Lower leg skin (tissue), 4 donors: Measurements from ENCODE around the gene CCDC8. TPM values are rescaled to one million over a fixed set of nuclear protein-coding genes. Genes with fewer than 3 reads are reported as not detected.

Experiments used
- DNase-seq, 2 donors: peaks; one replicate each; pipeline ENCODE4 v3.0.0-alpha.2; 2019; ENCODE audit warnings: low spot score in 2 of 2
- H3K4me3 ChIP-seq: fragments of 200-600 bp; sonication (generic); 2 replicates; pipeline ENCODE4 v1.5.1; 2017; ENCODE audit warnings: mild to moderate bottlenecking, low read depth; ENCODE audit not compliant: poor library complexity, severe bottlenecking
- POLR2A ChIP-seq, 2 donors: fragments of 450-650 bp; IDR thresholded peaks; one replicate each; pipeline ENCODE4 v1.6.1; 2016 to 2017; ENCODE audit warnings: antibody characterized with exemption in 2 of 2, mild to moderate bottlenecking in 1 of 2, moderate library complexity in 1 of 2
- WGBS, 2 donors: methylation state at CpG; one replicate each; pipeline ENCODE4 v1.1.5; 2018; 5-methylcytosine and 5-hydroxymethylcytosine counted together
- intact Hi-C: fragments of 100-400 bp; cut with DNase I; formaldehyde crosslinking; loops from one replicate; pipeline ENCODE4 v1.15.0; 2023; ENCODE audit warnings: low total_unique reads
- total RNA-seq, 4 donors: library from RNA; depleted of rRNA; stranded (reverse); fragments of >200 nt; gene quantifications; one replicate each; pipeline ENCODE4 v1.1.0, GENCODE V29; 2016
- TF ChIP-seq, protein P1 (sequence below), 3 donors: fragments of 450-650 bp; IDR thresholded peaks; one replicate each; pipeline ENCODE4 v1.5.1; 2016; ENCODE audit warnings: antibody characterized with exemption in 3 of 3, mild to moderate bottlenecking in 3 of 3, moderate library complexity in 2 of 3

CCDC8 gene
- total RNA-seq, 4 donors from 2014 or later, result 1.1 to 11.5 (median 4.2) TPM

DNA sequence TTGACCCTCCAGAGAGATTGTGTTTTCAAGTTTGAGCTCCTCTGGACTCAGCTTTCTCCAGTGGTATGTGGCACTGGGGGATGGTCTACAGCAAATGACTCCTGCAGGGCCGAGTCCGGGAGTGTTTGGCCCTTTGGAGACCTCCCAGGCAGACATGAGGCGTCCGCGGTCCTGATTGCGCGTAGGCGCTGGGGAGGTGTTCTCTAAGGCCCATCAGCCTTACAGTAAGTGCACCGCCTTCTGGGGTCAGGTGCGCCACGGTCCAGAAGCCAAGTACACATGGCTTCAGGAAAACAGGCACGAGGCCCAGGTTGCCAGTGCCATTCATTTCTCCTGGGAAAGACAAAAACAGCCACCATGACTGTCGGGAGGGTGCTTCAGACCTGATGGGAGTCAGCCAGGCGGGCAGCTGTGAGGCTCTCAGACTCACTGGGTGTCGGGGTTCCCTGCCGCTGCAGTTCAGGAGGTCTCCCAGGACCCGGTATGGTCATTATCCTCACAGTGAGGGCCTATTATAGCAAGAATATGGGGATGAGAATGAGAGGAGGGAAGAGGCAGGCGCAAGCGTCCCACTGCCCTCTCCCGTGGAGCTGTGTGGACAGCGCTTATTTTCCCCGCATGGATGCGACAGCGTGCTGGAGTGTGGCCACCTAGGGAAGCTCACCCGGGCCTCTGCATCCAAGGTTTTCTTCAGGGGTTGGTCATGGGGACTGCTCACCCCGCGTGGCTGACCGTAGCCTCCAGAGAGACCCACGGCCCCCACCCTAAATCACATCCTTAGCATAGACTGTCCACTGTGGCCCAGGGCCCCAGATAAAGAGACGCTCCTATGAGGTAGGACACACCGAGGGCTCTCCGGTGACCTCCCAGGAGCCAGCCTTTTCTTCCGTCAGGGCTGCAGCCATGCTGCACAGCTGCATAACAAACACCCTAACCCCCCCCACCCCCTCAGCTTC, 21.8 kb downstream of the CCDC8 start:
- intact Hi-C loops, result loop anchor here (1.0 kb wide), 1 partner anchor 50 kb away; no protein-coding TSS in a partner anchor
- no peak for DNase-seq
- TF ChIP-seq, protein P1, sequence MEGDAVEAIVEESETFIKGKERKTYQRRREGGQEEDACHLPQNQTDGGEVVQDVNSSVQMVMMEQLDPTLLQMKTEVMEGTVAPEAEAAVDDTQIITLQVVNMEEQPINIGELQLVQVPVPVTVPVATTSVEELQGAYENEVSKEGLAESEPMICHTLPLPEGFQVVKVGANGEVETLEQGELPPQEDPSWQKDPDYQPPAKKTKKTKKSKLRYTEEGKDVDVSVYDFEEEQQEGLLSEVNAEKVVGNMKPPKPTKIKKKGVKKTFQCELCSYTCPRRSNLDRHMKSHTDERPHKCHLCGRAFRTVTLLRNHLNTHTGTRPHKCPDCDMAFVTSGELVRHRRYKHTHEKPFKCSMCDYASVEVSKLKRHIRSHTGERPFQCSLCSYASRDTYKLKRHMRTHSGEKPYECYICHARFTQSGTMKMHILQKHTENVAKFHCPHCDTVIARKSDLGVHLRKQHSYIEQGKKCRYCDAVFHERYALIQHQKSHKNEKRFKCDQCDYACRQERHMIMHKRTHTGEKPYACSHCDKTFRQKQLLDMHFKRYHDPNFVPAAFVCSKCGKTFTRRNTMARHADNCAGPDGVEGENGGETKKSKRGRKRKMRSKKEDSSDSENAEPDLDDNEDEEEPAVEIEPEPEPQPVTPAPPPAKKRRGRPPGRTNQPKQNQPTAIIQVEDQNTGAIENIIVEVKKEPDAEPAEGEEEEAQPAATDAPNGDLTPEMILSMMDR (IDR thresholded peaks at IDR 0.05), result no peak
- no peak for TF ChIP-seq POLR2A (IDR thresholded peaks at IDR 0.05)
- 89 to 92% methylated on average over 32 of the region's 33 CpGs for WGBS, 2 donors
- no peak overlapping the region for H3K4me3 ChIP-seq

DNA sequence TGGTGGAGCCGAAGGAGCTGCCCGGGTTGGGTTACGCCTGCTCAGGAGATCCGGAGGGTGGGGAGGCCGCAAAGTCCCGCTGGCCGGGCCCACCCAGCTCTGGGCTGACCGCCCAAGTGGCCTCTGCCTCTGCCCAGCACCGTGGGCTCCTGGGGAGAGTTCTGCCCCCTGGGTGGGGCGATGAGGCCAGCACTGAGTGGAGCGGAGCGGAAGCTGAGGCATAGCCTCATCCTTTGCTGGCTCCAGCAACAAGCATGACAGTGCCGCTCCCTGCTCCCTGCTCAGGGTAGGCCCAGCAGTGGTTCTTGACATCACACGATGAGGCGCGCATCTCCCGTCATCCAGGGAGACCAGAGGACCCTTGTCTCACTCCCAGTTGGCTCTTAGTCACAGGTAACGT, 22.5 kb downstream of the CCDC8 start:
- WGBS, 2 donors, result 81 to 83% methylated on average over 18 of the region's 18 CpGs
- DNase-seq, result no peak
- intact Hi-C loops, result loop anchor here (1.0 kb wide), 1 partner anchor 50 kb away; no protein-coding TSS in a partner anchor
- no peak overlapping the region for H3K4me3 ChIP-seq
- TF ChIP-seq, protein P1 (IDR thresholded peaks at IDR 0.05), result no peak
- TF ChIP-seq POLR2A (IDR thresholded peaks at IDR 0.05), result no peak

DNA sequence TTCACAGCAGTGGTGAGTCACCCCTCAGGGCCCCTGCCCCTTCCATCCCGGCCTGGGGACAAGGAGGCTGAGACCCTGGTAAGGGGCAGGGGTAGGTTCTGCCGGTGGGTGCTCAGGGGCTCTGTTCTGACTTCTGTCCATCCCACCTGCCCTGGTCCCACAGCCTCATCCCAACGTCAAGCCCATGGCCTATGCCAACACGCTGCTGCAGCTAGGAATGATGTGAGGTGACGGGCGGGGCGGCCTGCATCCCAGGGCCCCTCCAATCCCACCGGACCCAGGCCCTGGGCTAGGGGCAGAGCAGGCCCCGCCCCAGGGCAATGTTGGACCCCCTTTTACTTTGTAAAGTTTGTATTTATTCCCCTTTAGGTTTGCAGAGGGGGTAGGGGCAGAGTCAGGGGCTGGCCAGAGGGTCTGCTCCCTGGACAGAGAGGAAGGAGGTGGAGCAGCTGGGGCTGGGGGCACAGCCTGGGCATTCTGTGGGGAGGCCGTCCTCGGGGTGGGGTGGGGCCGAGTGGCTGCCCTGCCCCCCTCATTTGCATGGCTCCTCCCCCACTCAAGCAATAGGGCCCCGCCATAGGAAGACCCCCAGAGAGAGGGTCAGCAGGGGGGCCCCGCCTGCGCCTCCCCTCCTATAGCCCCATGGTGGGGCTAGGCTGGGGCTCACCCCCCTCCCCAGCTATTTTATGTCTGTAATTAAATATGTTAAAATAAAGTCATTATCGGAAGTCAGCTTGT, 23.1 kb downstream of the CCDC8 start:
- no peak for DNase-seq
- no peak for TF ChIP-seq POLR2A (IDR thresholded peaks at IDR 0.05)
- WGBS, 2 donors, result 90 to 94% methylated on average over 11 to 16 of the region's 16 CpGs
- intact Hi-C loops, result no loop called here
- H3K4me3 ChIP-seq, result no peak overlapping the region

- 93% methylated on average over 24 to 25 of the region's 25 CpGs for WGBS, 2 donors
- intact Hi-C loops, result no loop called here
- no peak for DNase-seq
- no peak overlapping the region for H3K4me3 ChIP-seq
- no peak for TF ChIP-seq POLR2A (IDR thresholded peaks at IDR 0.05)
- TF ChIP-seq, protein P1 (IDR thresholded peaks at IDR 0.05), result no peak
These were observed 24.9 kb downstream of the CCDC8 start for GRCh38 chr19:46388311-46389095.

GRCh38 chr19:46387713-46388130, 25.6 kb downstream of the CCDC8 start:
- intact Hi-C loops, result no loop called here
- no peak for DNase-seq
- H3K4me3 ChIP-seq, result no peak overlapping the region
- no peak for TF ChIP-seq POLR2A (IDR thresholded peaks at IDR 0.05)
- WGBS, 2 donors, result 93 to 96% methylated on average over 10 of the region's 10 CpGs

GRCh38 chr19:46386996-46387712, 26.2 kb downstream of the CCDC8 start:
- intact Hi-C loops, result no loop called here
- 94 to 95% methylated on average over 30 of the region's 30 CpGs for WGBS, 2 donors

More at GRCh38 chr19:46386996-46387712, 26.2 kb downstream of the CCDC8 start:
- H3K4me3 ChIP-seq, result no peak overlapping the region
- no peak for DNase-seq
- no peak for TF ChIP-seq POLR2A (IDR thresholded peaks at IDR 0.05)
- TF ChIP-seq, protein P1 (IDR thresholded peaks at IDR 0.05), result no peak
